GM18951 (cell line): Measurements from ENCODE around the gene UBE2E1.

Experiments used
- POLR2A ChIP-seq: IDR thresholded peaks from 4 replicates; pipeline ENCODE4 v1.6.1; 2011; ENCODE audit warnings: mild to moderate bottlenecking; ENCODE audit not compliant: insufficient read length, insufficient read depth; ENCODE audit errors: extremely low read depth
- in situ Hi-C: fragments of 300-500 bp; cut with MboI; formaldehyde crosslinking; loops from one replicate; pipeline ENCODE4 v1.12.0; 2022; ENCODE audit warnings: low sequenced_read_pairs, mixed read lengths, inconsistent platforms; ENCODE audit not compliant: unreplicated experiment

UBE2E1 gene

DNA sequence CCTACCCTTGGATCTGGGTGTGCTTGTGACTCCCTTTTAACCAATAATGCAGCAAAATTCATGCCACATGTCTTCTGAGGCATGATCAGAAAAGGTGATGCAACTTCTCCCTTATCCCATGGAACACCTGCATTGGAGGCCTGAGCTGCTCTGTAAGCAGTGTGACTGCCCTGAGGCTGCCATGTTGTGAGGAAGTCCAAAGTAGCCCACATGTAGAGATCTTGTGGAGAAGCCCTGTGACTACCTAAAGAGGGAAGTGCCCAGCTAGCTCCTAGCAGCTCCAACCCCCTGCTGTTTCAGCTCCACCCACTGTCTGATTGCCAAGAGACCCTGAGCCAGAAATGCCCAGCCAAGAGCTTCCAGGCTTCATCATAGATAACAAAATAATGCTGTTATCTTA lies 132.9 kb downstream of the UBE2E1 start:
- no peak for TF ChIP-seq POLR2A
- in situ Hi-C loops, result no loop called here

DNA sequence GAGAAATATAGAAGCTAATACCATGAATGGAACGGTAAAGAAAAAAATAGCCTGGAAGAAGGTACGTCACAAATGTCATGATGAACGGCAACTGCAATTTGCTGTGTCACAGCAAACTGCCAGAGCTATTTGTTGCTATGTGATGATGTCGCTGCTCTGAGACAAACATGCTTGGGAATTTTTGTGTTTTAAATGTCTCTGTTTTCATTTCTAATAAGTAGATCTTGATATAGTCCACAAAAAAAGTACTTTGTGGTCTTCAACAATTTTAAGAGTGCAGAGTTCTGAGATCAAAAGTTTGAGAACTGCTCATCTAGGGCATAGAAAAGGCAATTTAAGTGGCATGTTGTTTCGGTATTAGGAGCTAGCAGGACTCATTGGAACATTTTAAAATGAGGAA lies 135.0 kb downstream of the UBE2E1 start:
- in situ Hi-C loops, result no loop called here
- no peak for TF ChIP-seq POLR2A
